Psoas muscle (tissue), 8 donors: ENCODE data around the gene PYURF. TPM values are rescaled to one million over a fixed set of nuclear protein-coding genes. Genes with fewer than 3 reads are reported as not detected.
"Not testable (repeated sequence)": the region's sequence is repeated elsewhere in the genome, so short reads cannot be mapped to it uniquely, and the experiment has no call there.

ENCODE experiments used
- ATAC-seq, 4 donors: fragments of 200-7000 bp; cut with Tn5 transposase; one replicate each; pipeline ENCODE4 v1.9.1; 2020; ENCODE audit warnings: moderate library complexity in 3 of 4, mild to moderate bottlenecking in 2 of 4
- DNase-seq, 2 donors: peaks; one replicate each; pipeline ENCODE4 v3.0.0-alpha.2; 2020
- H3K27ac ChIP-seq: fragments of 200-600 bp; one replicate; pipeline ENCODE4 v1.8.0; 2022
- H3K27me3 ChIP-seq, 3 donors: fragments of 200-600 bp in 1 of 3; one replicate each; pipeline versions ENCODE4 v1.6.1 to v1.8.0; 2013 to 2022; ENCODE audit warnings: low read length in 2 of 3, mild to moderate bottlenecking in 2 of 3, moderate library complexity in 1 of 3; ENCODE audit not compliant: insufficient read depth in 3 of 3
- H3K36me3 ChIP-seq, 2 donors: fragments of 200-600 bp in 1 of 2; one replicate each; pipeline versions ENCODE4 v1.6.1 to v1.8.0; 2013 to 2022; ENCODE audit warnings: low read depth in 1 of 2, mild to moderate bottlenecking in 1 of 2, moderate library complexity in 1 of 2; ENCODE audit not compliant: insufficient read depth in 1 of 2
- H3K4me1 ChIP-seq: fragments of 200-600 bp; one replicate; pipeline ENCODE4 v1.8.0; 2022
- H3K4me3 ChIP-seq: fragments of 200-600 bp; one replicate; pipeline ENCODE4 v1.8.0; 2022; ENCODE audit warnings: mild to moderate bottlenecking
- H3K9me3 ChIP-seq: fragments of 200-600 bp; one replicate; pipeline ENCODE4 v1.8.0; 2022
- WGBS, 3 donors: extraction: QIAGEN DNeasy Blood & Tissue Kit; methylation state at CpG; one replicate each; pipeline versions ENCODE4 v1.1.6 to v1.1.7; 2013; 5-methylcytosine and 5-hydroxymethylcytosine counted together
- intact Hi-C, 2 donors: fragments of 100-400 bp; cut with DNase I; formaldehyde crosslinking; loops; one replicate each; pipeline versions ENCODE4 v1.11.0 to v1.14.2; 2022
- polyA plus RNA-seq, 3 donors: library from polyadenylated mRNA; stranded (reverse); fragments of 200-250 nt; gene quantifications; one replicate each; pipeline ENCODE4 v1.2.3, GENCODE V29; 2013
- total RNA-seq, 4 donors: library from RNA; stranded (reverse); fragmentation: NEBNext Ultra II Directional in 2 of 4; extraction: Animal tissue kit (Norgen Biotek cat#: 25700) in 2 of 4; gene quantifications; one replicate each; pipeline versions ENCODE4 v1.2.1 to v1.2.4, GENCODE V29; 2021 to 2023
- TF ChIP-seq, protein P1 (sequence below): fragments of 200-600 bp; IDR thresholded peaks from one replicate; pipeline ENCODE4 v1.8.0; 2022; ENCODE audit warnings: antibody characterized with exemption
- donor health status: healthy with polysubstance abuse.
- donor health status: DM: no; HTN: no; CAD: no; lungs with moderate emphysema.
- donor health status: Bipolar disorder and iron deficiency.
- donor health status: healthy.
- donor health status: DM: yes; HTN: yes; CAD: no.
- donor health status: DM: no; HTN: no; CAD: no.
- donor health status: DM: no; HTN: no; CAD: no.
- donor health status: DM: yes; HTN: yes; CAD: no.

The PYURF gene
- total and polyA plus RNA-seq, 7 donors, result 51.8 to 106 (median 61.8) TPM

DNA sequence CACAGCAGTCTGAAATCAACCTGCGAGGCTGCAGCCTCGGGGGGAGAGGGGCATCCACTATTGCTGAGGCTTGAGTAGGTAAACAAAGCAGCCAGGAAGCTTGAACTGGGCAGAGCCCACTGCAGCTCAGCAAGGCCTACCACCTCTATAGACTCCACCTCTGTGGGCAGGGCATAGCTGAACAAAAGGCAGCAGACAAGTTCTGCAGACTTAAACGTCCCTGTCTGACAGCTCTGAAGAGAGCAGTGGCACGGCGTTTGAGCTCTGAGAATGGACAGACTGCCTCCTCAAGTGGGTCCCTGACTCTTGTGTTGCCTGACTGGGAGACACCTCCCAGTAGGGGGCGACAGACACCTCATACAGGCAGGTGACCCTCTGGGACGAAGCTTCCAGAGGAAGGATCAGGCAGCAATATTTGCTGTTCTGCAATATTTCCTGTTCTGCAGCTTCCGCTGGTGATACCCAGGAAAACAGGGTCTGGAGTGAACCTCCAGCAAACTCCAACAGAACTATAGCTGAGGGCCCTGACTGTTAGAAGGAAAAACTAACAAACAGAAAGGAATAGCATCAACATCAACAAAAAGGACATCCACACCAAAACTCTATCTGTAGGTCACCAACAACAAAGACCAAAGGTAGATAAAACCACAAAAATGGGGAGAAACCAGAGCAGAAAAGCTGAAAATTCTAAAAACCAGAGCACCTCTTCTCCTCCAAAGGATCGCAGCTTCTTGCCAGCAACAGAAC lies 15.9 kb upstream of the PYURF start:
- H3K9me3 ChIP-seq, H3K36me3 ChIP-seq, H3K4me1 ChIP-seq, H3K27ac ChIP-seq, H3K27me3 ChIP-seq, H3K4me3 ChIP-seq: not testable (repeated sequence)
- intact Hi-C loops, result loop anchor here (1.0 to 2.0 kb wide), 2 partner anchors 119 to 120 kb away; no protein-coding TSS in a partner anchor
- 34 to 38% (median 34%) methylated on average over 9 of the region's 9 CpGs for WGBS, 3 donors
- TF ChIP-seq, protein P1, sequence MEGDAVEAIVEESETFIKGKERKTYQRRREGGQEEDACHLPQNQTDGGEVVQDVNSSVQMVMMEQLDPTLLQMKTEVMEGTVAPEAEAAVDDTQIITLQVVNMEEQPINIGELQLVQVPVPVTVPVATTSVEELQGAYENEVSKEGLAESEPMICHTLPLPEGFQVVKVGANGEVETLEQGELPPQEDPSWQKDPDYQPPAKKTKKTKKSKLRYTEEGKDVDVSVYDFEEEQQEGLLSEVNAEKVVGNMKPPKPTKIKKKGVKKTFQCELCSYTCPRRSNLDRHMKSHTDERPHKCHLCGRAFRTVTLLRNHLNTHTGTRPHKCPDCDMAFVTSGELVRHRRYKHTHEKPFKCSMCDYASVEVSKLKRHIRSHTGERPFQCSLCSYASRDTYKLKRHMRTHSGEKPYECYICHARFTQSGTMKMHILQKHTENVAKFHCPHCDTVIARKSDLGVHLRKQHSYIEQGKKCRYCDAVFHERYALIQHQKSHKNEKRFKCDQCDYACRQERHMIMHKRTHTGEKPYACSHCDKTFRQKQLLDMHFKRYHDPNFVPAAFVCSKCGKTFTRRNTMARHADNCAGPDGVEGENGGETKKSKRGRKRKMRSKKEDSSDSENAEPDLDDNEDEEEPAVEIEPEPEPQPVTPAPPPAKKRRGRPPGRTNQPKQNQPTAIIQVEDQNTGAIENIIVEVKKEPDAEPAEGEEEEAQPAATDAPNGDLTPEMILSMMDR, result peak; percentile 89
- ATAC-seq (peak in 1 of 4 donors; percentile 60), DNase-seq (peak; percentile 72 to 81)

DNA sequence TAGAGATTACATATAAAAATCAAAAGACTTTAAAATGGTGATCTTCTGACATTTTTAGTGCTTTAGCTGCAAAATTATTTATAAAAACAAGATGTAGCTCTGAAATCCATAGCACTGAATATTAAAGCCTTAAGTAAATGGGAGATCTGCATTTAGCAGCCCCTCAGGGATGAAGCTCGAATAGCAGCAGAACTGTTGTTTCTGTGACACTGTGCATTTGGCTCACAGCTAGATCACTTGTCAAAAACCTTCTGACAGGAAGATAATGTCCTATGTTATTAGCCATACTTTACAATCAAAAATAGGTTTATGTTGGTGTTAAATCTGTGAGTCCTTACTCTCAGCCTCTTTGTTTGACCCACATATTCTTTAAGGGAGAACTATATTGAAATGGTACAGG lies 14.1 kb upstream of the PYURF start:
- TF ChIP-seq, protein P1, result no peak
- Histone ChIP-seq H3K4me3 (no peak overlapping the region), H3K4me1 (no peaks in the 10 kb centered on the region), H3K27ac (no peak overlapping the region), H3K36me3 (no peaks in the 10 kb centered on the region), H3K9me3 (no peaks in the 10 kb centered on the region), H3K27me3 (no peaks in the 10 kb centered on the region)
- WGBS, 3 donors, result 83 to 92% (median 91%) methylated on average over 1 of the region's 1 CpG
- DNase-seq (no peak), ATAC-seq (no peak)
- intact Hi-C loops, result loop anchor here in 1 of 2 donors (2.0 kb wide), 1 partner anchor 121 kb away; no protein-coding TSS in a partner anchor

DNA sequence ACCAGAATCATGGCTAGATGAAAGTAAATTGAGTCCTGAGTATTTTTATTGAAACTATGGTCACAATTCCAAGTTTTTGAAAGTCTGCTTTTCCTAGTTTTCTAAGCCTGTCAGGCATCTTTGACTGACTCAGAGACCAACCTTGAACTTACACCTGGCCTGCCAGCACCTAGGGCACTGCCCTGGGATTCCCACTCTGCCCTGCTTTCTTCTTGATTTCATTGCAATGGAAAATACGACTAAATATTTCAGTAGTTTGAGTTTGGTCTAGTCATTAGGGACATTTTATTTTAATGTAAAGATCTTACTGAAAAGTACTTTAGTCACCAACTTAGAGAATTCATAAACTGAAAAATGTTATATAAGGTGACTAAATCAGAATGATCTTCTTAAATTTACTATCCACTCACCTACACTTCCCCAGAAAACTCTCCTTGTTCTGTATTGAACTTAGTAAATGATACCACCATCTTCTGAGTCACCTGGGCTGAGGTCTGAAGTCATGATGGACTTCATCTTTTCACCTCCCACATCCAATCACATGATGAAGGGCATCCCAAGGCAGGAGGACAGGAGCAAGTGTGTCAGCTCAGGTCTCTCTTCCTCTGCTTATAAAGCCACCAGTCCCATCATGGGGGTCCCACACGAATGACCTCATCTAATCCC lies 11.6 kb upstream of the PYURF start:
- H3K9me3 ChIP-seq, result no peaks in the 10 kb centered on the region
- no peak for DNase-seq
- no peak overlapping the region for H3K27ac ChIP-seq
- ATAC-seq, result no peak
- no peaks in the 10 kb centered on the region for H3K4me1 ChIP-seq
- 83 to 93% (median 90%) methylated on average over 2 of the region's 2 CpGs for WGBS, 3 donors
- H3K36me3 ChIP-seq, result no peaks in the 10 kb centered on the region
- H3K27me3 ChIP-seq, result no peaks in the 10 kb centered on the region
- intact Hi-C loops, result no loop called here
- TF ChIP-seq, protein P1, result no peak
- no peak overlapping the region for H3K4me3 ChIP-seq

DNA sequence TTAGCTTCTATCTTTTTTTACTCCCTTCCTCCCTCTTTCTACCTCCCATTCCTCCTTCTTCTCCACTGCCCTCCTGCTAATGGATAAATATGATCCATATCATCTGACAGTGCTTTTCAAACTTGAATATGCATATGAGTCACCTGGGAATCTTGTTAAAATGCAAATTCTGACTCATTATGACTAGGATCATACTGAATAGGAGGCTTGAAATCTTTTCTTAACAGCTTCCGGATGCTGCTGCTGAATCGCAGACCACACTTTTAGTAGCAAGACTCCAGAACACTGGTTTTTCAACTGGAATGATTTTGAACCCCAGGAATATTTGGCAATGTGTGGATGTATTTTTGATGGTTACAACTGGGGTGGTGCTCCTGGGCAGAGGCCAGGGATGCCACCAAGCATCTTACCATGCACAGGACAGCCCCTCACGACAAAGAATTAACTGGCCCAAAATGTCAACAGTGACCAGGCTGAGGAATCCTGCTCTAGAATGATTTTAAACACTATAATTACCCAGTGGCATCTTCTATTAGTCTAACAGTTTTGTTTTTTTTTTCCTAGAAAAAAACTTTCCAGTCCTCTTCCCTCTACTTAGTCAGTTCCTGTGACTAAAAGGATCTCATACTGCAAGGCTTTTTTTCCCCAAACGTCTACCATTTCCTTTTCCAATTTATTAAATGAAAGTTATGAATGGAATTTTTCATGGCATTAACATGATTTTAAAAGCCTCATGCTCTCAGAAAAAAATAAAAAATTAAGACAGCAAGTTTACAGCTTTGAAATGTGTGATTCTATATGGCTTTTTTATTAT lies 10.6 kb upstream of the PYURF start:
- intact Hi-C loops, result no loop called here
- Histone ChIP-seq H3K4me1 (no peaks in the 10 kb centered on the region), H3K27ac (no peak overlapping the region), H3K36me3 (no peaks in the 10 kb centered on the region), H3K9me3 (no peaks in the 10 kb centered on the region), H3K4me3 (no peak overlapping the region), H3K27me3 (no peaks in the 10 kb centered on the region)
- TF ChIP-seq, protein P1, result no peak
- ATAC-seq, result no peak
- DNase-seq, result no peak
- 55 to 63% (median 58%) methylated on average over 4 of the region's 4 CpGs for WGBS, 3 donors
